Ishikawa (cell line): ENCODE results near the gene SEMA6D.

Source experiments
- CEBPB ChIP-seq: IDR thresholded peaks from 2 replicates; pipeline ENCODE4 v1.6.1; 2012
- CREB1 ChIP-seq: IDR thresholded peaks from 2 replicates; pipeline ENCODE4 v1.6.1; 2012; ENCODE audit warnings: low read depth
- EP300 ChIP-seq: IDR thresholded peaks from 2 replicates; pipeline ENCODE4 v1.6.1; 2012; ENCODE audit warnings: borderline replicate concordance
- MAX ChIP-seq: IDR thresholded peaks from 2 replicates; pipeline ENCODE4 v1.6.1; 2012
- NFIC ChIP-seq: IDR thresholded peaks from 2 replicates; pipeline ENCODE4 v1.6.1; 2012
- RAD21 ChIP-seq: IDR thresholded peaks from 2 replicates; pipeline ENCODE4 v1.6.1; 2012; ENCODE audit warnings: low read depth
- TAF1 ChIP-seq: IDR thresholded peaks from 2 replicates; pipeline ENCODE4 v1.6.1; 2012; ENCODE audit warnings: low read depth, mild to moderate bottlenecking
- TCF12 ChIP-seq: IDR thresholded peaks from 2 replicates; pipeline ENCODE4 v1.6.1; 2012; ENCODE audit warnings: low read depth
- USF1 ChIP-seq: IDR thresholded peaks from 2 replicates; pipeline ENCODE4 v1.6.1; 2012
- YY1 ChIP-seq: IDR thresholded peaks from 2 replicates; pipeline ENCODE4 v1.6.1; 2012; ENCODE audit warnings: low read depth
- ZBTB7A ChIP-seq: IDR thresholded peaks from 2 replicates; pipeline ENCODE4 v1.6.1; 2012; ENCODE audit warnings: low read depth
- TF ChIP-seq, protein P1 (sequence below): IDR thresholded peaks from 2 replicates; pipeline ENCODE4 v1.6.1; 2012; ENCODE audit warnings: low read depth, mild to moderate bottlenecking

GRCh38 chr15:47764666-47765065 lies 47.4 kb downstream of the SEMA6D start:
- TF ChIP-seq, protein P1, sequence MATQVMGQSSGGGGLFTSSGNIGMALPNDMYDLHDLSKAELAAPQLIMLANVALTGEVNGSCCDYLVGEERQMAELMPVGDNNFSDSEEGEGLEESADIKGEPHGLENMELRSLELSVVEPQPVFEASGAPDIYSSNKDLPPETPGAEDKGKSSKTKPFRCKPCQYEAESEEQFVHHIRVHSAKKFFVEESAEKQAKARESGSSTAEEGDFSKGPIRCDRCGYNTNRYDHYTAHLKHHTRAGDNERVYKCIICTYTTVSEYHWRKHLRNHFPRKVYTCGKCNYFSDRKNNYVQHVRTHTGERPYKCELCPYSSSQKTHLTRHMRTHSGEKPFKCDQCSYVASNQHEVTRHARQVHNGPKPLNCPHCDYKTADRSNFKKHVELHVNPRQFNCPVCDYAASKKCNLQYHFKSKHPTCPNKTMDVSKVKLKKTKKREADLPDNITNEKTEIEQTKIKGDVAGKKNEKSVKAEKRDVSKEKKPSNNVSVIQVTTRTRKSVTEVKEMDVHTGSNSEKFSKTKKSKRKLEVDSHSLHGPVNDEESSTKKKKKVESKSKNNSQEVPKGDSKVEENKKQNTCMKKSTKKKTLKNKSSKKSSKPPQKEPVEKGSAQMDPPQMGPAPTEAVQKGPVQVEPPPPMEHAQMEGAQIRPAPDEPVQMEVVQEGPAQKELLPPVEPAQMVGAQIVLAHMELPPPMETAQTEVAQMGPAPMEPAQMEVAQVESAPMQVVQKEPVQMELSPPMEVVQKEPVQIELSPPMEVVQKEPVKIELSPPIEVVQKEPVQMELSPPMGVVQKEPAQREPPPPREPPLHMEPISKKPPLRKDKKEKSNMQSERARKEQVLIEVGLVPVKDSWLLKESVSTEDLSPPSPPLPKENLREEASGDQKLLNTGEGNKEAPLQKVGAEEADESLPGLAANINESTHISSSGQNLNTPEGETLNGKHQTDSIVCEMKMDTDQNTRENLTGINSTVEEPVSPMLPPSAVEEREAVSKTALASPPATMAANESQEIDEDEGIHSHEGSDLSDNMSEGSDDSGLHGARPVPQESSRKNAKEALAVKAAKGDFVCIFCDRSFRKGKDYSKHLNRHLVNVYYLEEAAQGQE = no peak
- TF ChIP-seq MAX (no peak), USF1 (no peak), TAF1 (no peak), CEBPB (no peak), RAD21 (no peak), CREB1 (no peak), EP300 (no peak), ZBTB7A (no peak), NFIC (no peak), YY1 (no peak), TCF12 (no peak)
